ENCODE measurements around the gene ARPC5.

ARPC5 gene

DNA sequence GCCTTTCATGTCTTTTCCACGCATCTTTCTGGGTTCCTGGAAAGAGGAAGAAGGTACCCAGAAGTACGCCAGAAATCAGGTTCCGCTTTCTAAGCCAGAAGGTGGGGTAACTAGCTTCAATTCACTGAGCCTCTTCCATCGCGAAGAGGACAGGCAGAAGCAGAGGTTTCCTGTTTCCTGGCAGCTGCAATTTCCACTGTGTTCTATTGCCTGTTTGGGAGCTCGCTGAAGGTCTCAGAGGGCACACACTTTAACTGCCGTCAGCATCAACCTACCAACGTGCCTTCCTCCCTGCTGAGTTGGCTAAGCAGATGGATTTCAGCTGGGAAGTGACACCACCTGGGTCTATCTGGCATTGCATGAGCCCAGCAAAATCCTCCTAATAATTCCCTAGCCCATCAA, 55.3 kb downstream of the ARPC5 start:
- no peak overlapping the region for H3K4me3 ChIP-seq (replicated peaks; ENCODE audit: low read depth, low read length)
- peaks cover 29% of the 10 kb centered on the region for H3K36me3 ChIP-seq (ENCODE audit: control insufficient read depth, insufficient read depth, low read length)
- TF ChIP-seq, protein P1, sequence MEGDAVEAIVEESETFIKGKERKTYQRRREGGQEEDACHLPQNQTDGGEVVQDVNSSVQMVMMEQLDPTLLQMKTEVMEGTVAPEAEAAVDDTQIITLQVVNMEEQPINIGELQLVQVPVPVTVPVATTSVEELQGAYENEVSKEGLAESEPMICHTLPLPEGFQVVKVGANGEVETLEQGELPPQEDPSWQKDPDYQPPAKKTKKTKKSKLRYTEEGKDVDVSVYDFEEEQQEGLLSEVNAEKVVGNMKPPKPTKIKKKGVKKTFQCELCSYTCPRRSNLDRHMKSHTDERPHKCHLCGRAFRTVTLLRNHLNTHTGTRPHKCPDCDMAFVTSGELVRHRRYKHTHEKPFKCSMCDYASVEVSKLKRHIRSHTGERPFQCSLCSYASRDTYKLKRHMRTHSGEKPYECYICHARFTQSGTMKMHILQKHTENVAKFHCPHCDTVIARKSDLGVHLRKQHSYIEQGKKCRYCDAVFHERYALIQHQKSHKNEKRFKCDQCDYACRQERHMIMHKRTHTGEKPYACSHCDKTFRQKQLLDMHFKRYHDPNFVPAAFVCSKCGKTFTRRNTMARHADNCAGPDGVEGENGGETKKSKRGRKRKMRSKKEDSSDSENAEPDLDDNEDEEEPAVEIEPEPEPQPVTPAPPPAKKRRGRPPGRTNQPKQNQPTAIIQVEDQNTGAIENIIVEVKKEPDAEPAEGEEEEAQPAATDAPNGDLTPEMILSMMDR (IDR thresholded peaks at IDR 0.05; ENCODE audit: insufficient read depth, low read length, poor library complexity, severe bottlenecking), result peak; percentile 38
- DNase-seq (ENCODE audit: extremely low read depth, insufficient read length), result no peak
- no peaks in the 10 kb centered on the region for H3K27me3 ChIP-seq (replicated peaks; ENCODE audit: control insufficient read depth, insufficient read depth, low read length)

DNA sequence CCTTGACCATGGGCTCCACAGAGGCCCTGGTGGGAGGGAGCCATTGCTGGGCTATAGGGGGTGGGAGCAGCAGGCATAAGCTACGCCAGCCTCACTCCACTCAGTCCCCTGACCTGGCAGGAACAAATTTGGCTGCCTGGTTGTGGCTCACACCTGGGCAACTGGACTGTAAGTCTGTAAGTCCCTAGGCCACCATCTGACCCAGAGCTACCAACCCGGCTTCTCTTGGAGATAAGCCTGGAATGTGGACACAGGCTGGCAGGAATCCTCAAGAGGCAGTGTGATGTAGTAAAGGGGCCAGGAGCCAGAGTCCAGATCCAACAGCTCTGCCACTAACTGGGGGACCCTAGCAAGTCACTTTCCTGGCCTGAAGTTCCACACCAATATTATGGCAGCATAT, 56.7 kb downstream of the ARPC5 start:
- TF ChIP-seq, protein P1 (IDR thresholded peaks at IDR 0.05; ENCODE audit: insufficient read depth, low read length, poor library complexity, severe bottlenecking), result no peak
- Histone ChIP-seq H3K4me3 (replicated peaks; ENCODE audit: low read depth, low read length) (no peak overlapping the region), H3K27me3 (replicated peaks; ENCODE audit: control insufficient read depth, insufficient read depth, low read length) (no peaks in the 10 kb centered on the region), H3K36me3 (ENCODE audit: control insufficient read depth, insufficient read depth, low read length) (peaks cover 35% of the 10 kb centered on the region)
- DNase-seq (ENCODE audit: extremely low read depth, insufficient read length), result no peak

DNA sequence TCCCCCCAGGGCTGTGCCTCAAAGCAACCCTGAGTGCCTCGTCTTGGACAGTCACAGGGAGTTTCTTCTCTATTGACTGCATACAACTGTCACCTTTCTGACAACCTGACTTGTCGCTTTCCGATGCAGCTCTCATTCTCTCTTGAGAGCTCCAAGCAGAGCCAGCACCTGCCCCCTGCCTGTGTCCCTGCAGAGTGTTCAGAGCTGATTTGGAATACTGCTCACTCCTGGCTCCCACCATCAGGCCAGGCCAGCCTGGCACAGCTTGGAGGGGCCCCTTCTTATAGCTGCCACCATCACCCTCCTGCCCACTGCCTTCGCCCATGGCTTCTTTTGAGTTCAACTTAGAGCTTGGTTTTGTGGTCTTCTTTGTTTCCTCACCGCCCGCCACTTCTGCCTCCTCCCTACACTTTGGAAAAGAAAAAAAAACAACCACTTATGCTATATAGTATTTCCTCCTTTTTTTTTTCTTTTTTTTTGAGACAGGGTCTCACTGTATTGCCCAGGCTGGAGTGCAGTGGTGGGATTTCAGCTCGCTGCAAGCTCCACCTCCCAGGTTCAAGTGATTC, 57.6 kb downstream of the ARPC5 start:
- Histone ChIP-seq H3K27me3 (replicated peaks; ENCODE audit: control insufficient read depth, insufficient read depth, low read length) (no peaks in the 10 kb centered on the region), H3K4me3 (replicated peaks; ENCODE audit: low read depth, low read length) (no peak overlapping the region), H3K36me3 (ENCODE audit: control insufficient read depth, insufficient read depth, low read length) (peaks cover 35% of the 10 kb centered on the region)
- TF ChIP-seq, protein P1 (IDR thresholded peaks at IDR 0.05; ENCODE audit: insufficient read depth, low read length, poor library complexity, severe bottlenecking), result no peak
- no peak for DNase-seq (ENCODE audit: extremely low read depth, insufficient read length)

DNA sequence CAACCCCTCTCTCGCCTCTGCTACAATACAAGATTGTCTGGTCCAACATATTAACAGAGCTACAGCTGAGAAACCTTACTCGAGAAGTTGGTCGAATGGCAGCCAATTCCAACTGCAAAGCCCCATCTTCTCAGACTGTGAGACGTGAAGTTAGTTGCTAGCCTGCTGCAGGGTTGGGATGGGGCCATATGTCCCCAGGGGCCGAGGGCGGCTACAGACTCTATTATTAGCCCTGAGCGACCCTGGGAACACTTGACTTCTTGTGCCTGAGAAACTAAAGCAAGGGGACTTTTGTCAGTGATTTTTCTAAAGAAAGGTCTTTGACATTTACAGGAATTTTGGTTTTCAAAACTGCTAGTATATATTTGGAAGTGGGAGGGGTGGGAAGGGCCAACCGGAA, 59.0 kb downstream of the ARPC5 start:
- DNase-seq (ENCODE audit: extremely low read depth, insufficient read length), result no peak
- no peak overlapping the region for H3K4me3 ChIP-seq (replicated peaks; ENCODE audit: low read depth, low read length)
- peaks cover 30% of the 10 kb centered on the region for H3K36me3 ChIP-seq (ENCODE audit: control insufficient read depth, insufficient read depth, low read length)
- TF ChIP-seq, protein P1 (IDR thresholded peaks at IDR 0.05; ENCODE audit: insufficient read depth, low read length, poor library complexity, severe bottlenecking), result no peak
- H3K27me3 ChIP-seq (replicated peaks; ENCODE audit: control insufficient read depth, insufficient read depth, low read length), result no peaks in the 10 kb centered on the region

DNA sequence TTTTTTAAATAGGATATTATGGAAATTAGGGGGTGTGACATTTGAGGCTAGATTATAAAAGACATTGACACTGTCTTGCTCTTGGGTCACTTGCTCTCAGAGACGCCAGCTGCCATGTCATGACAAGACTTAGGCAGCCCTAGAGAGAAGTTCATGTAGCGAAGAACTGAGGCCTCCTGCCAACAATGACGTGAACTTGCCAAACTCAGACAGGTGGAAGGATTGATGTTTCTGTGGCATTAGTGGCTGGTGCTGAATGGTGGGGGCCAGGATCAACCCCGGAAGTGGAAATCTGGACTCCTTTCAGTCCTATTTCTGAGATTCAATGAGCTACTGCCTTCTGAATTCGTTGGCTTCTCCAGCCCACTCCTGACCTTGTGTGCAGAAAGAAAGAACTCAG, 60.0 kb downstream of the ARPC5 start:
- Histone ChIP-seq H3K36me3 (ENCODE audit: control insufficient read depth, insufficient read depth, low read length) (peaks cover 30% of the 10 kb centered on the region), H3K27me3 (replicated peaks; ENCODE audit: control insufficient read depth, insufficient read depth, low read length) (no peaks in the 10 kb centered on the region), H3K4me3 (replicated peaks; ENCODE audit: low read depth, low read length) (no peak overlapping the region)
- TF ChIP-seq, protein P1 (IDR thresholded peaks at IDR 0.05; ENCODE audit: insufficient read depth, low read length, poor library complexity, severe bottlenecking), result no peak
- no peak for DNase-seq (ENCODE audit: extremely low read depth, insufficient read length)

DNA sequence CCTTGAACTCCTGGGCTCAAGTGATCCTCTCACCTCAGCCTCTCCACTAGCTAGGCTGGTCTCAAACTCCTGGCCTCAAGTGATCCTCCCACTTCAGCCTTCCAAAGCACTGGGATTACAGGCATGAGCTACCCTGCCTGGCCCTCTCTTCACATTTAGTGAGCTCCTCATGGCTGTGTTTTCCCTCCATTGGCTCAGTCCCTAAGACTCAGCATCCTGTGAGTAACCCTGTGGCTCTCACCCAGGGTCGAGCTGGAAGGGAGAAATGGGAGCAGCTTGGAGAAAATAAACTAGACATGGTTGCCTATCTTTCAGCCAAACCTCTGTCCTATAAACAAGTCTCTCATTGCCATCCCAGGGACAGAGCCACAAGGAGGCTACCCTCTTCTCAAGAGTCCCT, 62.9 kb downstream of the ARPC5 start:
- TF ChIP-seq, protein P1 (IDR thresholded peaks at IDR 0.05; ENCODE audit: insufficient read depth, low read length, poor library complexity, severe bottlenecking), result no peak
- peaks cover 33% of the 10 kb centered on the region for H3K36me3 ChIP-seq (ENCODE audit: control insufficient read depth, insufficient read depth, low read length)

More for the DNA sequence above, 62.9 kb downstream of the ARPC5 start:
- H3K4me3 ChIP-seq (replicated peaks; ENCODE audit: low read depth, low read length), result no peak overlapping the region
- no peaks in the 10 kb centered on the region for H3K27me3 ChIP-seq (replicated peaks; ENCODE audit: control insufficient read depth, insufficient read depth, low read length)
- DNase-seq (ENCODE audit: extremely low read depth, insufficient read length), result no peak
